GM12878 (cell line): ENCODE data around the gene ADAMTSL5.

Source experiments
- CHD2 ChIP-seq: IDR thresholded peaks from 2 replicates; pipeline ENCODE4 v1.6.1; 2011; ENCODE audit warnings: low read depth, low read length, improper control_type of control experiment, borderline replicate concordance
- NFIC ChIP-seq: IDR thresholded peaks from 2 replicates; pipeline ENCODE4 v1.6.1; 2012; ENCODE audit warnings: low read depth, mild to moderate bottlenecking, inconsistent platforms, low read length, moderate library complexity
- ZBTB33 ChIP-seq: fragments of 450-650 bp; IDR thresholded peaks from 2 replicates; pipeline ENCODE4 v1.6.1; 2017; ENCODE audit warnings: mild to moderate bottlenecking
- ZZZ3 ChIP-seq: IDR thresholded peaks from 2 replicates; pipeline ENCODE4 v1.6.1; 2011; ENCODE audit warnings: low read depth; ENCODE audit not compliant: control insufficient read depth, insufficient read length

GRCh38 chr19:1466461-1467214, 46.2 kb downstream of the ADAMTSL5 start:
- TF ChIP-seq ZBTB33 (no peak), NFIC (no peak), CHD2 (no peak), ZZZ3 (no peak)
